Activated gamma-delta T cell treated with Interleukin-2 at 50 U/mL for 16 hours (primary cell): Measurements from ENCODE around the gene ASGR2.
A peak's percentile ranks its signal among the peaks of the same experiment; 100 is the strongest.
"Not testable (repeated sequence)": the region's sequence is repeated elsewhere in the genome, so short reads cannot be mapped to it uniquely, and the experiment has no call there.

ENCODE experiments used
- DNase-seq: peaks from one replicate; pipeline ENCODE4 v3.0.0-alpha.2; 2020

Gene ASGR2, protein sequence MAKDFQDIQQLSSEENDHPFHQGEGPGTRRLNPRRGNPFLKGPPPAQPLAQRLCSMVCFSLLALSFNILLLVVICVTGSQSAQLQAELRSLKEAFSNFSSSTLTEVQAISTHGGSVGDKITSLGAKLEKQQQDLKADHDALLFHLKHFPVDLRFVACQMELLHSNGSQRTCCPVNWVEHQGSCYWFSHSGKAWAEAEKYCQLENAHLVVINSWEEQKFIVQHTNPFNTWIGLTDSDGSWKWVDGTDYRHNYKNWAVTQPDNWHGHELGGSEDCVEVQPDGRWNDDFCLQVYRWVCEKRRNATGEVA

DNA sequence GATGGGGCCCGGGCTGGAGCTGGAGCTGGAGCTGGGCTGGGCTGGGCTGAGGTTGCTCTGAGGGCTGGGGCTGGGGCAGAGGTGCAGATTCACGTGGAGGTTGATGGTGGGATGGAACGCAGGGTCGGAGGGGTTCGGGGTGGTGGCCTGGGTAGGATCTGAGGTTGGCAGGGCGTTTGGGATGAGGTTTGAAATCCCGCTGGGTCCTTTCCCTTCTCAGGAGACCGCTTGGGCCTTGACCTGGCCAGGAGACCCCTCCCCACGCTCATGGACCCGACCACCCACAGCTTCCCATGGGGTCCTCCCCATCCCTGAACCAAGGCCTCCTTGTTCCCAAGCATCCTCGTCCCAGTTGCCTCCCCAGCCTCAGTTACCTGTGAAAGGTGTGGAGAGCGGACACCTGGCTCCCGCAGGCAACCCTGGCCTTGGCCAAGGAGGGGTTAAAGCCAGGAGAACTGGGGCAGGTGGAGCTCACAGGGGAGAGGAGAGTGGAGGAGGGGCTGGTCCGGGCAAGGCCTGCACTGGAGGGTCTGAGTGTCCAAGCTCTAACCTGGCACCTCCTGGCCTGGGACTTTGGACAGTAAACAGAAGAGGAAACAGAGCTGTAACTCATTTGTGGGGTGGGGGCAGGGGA lies at the start of gene ASGR2:
Gene ASGR2 (minus strand): TSS at position 582 of the 634 bp plus-strand sequence. CDS start 582 bp downstream, outside the sequence.
- no peak for DNase-seq

DNA sequence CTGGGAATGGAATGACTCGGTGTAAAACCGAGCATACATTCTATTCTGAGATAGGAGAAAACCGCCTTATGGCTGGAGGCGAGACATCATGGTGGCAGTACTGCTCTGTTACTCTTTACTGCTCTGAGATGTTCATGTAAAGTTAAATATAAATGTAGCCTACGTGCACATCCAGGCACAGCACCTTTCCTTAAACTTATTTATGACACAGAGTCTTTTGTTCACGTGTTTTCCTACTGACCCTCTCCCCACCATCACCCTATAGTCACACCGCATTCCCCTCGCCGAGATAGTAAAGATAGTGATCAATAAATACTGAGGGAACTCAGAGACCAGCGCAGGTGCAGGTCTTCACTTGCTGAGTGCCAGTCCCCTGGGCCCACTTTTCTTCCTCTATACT lies 44.9 kb upstream of the ASGR2 start:
- not testable (repeated sequence) for DNase-seq

DNA sequence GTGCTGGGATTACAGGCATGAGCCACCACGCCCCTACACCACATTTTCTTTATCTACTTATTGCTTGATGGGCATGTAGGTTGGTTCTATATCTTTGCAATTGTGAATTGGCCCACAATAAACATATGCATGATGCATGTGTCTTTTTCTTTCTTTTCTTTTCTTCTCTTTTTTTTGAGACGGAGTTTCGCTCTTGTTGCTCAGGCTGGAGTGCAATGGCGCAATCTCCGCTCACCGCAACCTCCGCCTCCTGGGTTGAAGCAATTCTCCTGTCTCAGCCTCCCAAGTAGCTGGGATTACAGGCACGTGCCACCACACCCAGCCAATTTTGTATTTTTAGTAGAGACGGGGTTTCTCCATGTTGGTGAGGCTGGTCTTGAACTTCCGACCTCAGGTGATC lies 43.8 kb upstream of the ASGR2 start:
- DNase-seq: not testable (repeated sequence)

GRCh38 chr17:7156342-7156940 lies 41.8 kb upstream of the ASGR2 start:
- no peak for DNase-seq

GRCh38 chr17:7147772-7148171 lies 33.1 kb upstream of the ASGR2 start:
- DNase-seq: no peak

DNA sequence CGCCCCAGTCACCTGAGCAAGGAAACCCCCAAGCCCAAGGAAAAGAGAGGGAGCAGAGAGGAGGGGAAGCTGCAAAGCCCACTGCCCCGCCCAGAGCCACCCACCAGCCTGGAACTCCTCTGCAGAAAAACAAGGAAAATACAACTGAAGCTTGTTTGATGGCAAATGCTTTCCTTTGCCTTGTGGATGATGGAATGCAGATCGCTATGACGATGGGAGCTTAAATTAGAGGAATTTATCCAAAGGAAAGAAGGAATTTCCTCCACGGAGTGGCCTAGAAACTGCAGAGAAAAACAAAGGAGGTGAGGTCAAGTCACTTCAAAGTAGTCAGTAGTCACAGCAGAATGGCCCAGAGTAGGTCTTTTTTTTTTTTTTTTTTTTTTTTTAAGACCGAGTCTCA lies 31.5 kb upstream of the ASGR2 start:
- DNase-seq: no peak

DNA sequence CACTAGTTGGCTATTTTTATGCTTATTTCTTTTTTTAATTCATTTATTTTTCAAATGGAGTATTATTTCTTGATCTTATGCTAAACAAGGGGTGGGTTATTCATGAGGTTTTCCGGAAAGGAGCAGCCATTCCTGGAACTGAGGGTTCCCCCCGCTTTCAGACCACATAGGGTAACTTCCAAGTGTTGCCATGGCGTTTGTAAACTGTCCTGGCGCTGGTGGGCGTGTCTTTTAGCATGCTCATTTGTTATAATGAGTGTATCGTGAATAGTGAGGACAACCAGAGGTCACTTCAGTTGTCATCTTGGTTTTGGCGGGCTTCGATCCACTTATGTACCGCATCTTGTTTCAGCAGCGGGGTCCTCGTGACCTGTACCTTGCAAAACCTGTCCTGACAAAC lies 29.6 kb upstream of the ASGR2 start:
- DNase-seq: no peak

GRCh38 chr17:7141824-7142223 lies 27.2 kb upstream of the ASGR2 start:
- no peak for DNase-seq

DNA sequence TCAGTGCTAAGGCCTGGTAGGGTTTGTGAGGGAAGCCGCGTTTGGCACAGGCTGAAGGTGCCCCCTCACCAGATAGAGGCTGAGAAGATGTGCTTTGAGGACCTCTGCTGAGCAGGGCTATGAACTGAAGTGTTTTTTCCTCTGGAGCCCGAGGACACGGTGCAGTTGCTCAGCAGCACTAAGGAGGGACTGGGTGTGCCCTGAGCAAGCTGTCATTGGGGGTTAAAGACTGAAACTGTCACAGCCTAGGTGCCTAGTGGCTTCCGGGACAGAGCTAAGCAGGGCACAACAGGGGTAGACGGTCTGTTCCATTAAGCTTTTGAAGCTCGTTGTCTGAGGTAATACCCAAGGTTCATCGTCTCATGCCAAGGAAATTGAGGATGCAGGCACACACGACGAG lies 24.8 kb upstream of the ASGR2 start:
- DNase-seq: no peak

DNA sequence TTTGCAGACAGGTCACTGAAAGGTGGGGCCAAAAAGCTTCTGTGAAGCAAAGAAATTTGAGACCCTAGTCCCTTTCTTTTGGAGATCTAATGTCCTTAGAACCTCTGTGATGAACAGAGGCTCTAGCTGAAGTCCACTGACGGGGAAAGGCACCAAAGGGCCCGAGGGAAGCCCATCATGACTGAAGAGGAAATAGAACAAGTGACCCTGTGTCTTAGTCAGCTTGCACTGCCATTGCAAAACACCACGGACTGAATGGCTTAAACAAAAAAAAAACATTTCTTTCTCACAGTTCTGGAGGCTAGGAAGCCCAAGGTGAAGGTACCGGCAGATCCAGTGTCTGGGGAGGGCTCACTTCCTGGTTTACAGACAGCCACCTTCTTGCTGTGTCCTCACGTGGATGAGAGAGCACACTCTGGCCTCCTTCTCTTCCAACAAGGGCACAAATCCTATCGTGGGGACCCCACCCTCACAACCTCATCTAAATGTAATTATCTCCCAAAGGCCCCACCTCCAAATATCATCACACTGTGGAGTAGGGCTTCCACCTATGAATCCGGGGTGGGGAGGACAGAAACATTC lies 24.3 kb upstream of the ASGR2 start:
- no peak for DNase-seq

- DNase-seq: no peak
Observed at GRCh38 chr17:7137171-7137943, 22.7 kb upstream of the ASGR2 start.

GRCh38 chr17:7136266-7136877 lies 21.8 kb upstream of the ASGR2 start:
- peak; percentile 75 for DNase-seq

DNA sequence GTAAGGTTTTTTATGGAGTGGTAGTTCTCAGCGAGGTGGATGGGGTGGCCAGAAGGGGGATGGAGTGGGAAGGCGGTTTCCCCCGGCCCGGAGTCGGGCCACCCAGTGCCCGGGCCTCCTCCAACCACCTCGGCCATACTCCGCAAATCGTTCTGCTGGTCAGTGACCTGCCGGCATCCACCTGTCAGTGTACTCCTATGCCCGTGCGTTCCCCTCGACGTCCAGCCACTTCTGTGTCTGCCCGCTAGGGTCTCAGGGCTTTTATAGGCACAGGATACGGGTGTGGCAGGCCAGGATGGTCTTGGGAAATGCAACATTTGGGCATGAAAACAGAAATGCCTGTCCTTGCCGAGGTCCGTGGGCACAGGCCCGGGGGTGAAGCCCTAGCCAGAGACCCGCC lies 19.3 kb upstream of the ASGR2 start:
- no peak for DNase-seq

DNA sequence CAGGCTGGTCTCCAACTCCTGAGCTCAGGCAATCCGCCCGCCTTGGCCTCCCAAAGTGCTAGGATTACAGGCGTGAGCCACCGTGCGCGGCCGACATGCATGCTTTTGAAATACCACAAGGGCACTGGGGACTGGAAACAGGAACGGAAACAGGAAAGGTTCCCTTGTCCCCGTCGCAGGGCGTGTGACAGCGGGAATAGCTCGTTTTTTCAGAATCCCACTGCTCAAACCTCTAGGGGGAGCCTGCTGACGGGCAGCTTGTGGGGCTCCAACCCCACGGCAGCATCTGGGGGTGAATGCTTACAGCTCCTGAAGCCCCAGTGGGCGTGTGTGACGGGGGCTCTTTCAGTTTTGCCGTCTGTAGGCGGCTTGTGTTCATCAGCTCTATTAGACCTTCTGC lies 18.8 kb upstream of the ASGR2 start:
- peak; percentile 39 for DNase-seq

DNA sequence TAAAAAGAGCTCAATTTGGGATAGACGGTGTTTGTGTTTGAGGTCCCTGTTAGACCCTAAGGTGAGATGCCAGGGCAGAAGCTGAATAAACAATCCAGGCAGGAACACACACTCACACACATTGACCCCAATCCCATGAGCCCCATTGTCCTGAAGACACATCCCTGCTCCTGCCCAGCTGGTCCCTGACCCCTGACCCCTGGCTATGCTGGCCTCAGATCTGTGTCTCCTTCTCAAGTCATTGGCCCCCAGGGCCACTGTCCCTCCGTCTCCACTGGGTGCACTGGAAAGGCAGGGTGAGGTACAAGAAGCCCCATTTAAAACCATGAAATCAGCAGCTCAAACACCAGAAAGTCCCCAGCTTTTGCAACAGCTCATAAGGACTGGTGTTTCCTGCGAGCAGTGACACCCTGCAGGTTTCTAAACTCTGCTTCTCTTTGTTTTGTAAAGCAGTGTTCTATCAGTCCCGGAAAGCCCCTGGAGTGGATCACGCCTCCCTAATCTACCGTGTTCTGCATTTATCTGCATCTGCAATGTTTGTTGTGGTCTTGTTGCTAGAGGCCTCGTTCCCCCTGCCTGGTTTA lies 18.0 kb upstream of the ASGR2 start:
- DNase-seq: peak; percentile 45

DNA sequence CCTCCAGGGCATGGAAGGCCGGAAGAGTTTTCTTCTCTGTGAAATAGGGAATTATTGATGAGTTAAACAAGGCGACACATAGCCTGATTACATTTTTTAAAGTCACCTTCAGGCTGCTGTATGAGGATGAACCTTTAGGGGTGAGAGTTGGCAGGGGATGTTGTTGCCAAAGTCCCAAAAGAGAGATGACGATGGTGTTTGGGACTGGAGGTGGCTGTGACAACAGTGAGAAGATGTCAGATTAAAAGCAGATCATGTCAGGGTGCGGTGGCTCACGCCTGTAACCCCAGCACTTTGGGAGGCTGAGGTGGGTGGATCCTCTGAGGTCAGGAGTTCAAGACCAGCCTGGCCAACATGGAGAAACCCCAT lies 16.8 kb upstream of the ASGR2 start:
- no peak for DNase-seq

GRCh38 chr17:7130621-7131422 lies 16.2 kb upstream of the ASGR2 start:
- no peak for DNase-seq

GRCh38 chr17:7129311-7129710 lies 14.7 kb upstream of the ASGR2 start:
- DNase-seq: no peak

- DNase-seq: no peak
Observed at GRCh38 chr17:7128160-7128559, 13.5 kb upstream of the ASGR2 start.

GRCh38 chr17:7127501-7127900 lies 12.9 kb upstream of the ASGR2 start:
- not testable (repeated sequence) for DNase-seq

GRCh38 chr17:7126386-7126785 lies 11.8 kb upstream of the ASGR2 start:
- not testable (repeated sequence) for DNase-seq
